ENCODE measurements around the gene PID1.

The PID1 gene

GRCh38 chr2:229257985-229258384 lies 13.1 kb downstream of the PID1 start:
- DNase-seq = no peak

- no peak for DNase-seq
Observed at GRCh38 chr2:229256376-229256775, 14.7 kb downstream of the PID1 start.

- no peak for DNase-seq
Observed at GRCh38 chr2:229254206-229254605, 16.9 kb downstream of the PID1 start.

- no peak for DNase-seq
Observed at GRCh38 chr2:229252996-229253395, 18.1 kb downstream of the PID1 start.

GRCh38 chr2:229252280-229252679 lies 18.8 kb downstream of the PID1 start:
- no peak for DNase-seq

- DNase-seq = no peak
Observed at GRCh38 chr2:229249536-229249935, 21.6 kb downstream of the PID1 start.

GRCh38 chr2:229246334-229246733 lies 24.8 kb downstream of the PID1 start:
- no peak for DNase-seq

GRCh38 chr2:229244975-229245374 lies 26.1 kb downstream of the PID1 start:
- no peak for DNase-seq

- DNase-seq = no peak
Observed at GRCh38 chr2:229243890-229244560, 27.1 kb downstream of the PID1 start.

- DNase-seq = no peak
Observed at GRCh38 chr2:229240984-229241491, 30.0 kb downstream of the PID1 start.

- no peak for DNase-seq
Observed at GRCh38 chr2:229239021-229239420, 32.1 kb downstream of the PID1 start.

- no peak for DNase-seq
Observed at GRCh38 chr2:229237270-229237669, 33.8 kb downstream of the PID1 start.

- no peak for DNase-seq
Observed at GRCh38 chr2:229235131-229235914, 35.8 kb downstream of the PID1 start.

GRCh38 chr2:229231885-229232284 lies 39.2 kb downstream of the PID1 start:
- DNase-seq = no peak

GRCh38 chr2:229231328-229231868 lies 39.7 kb downstream of the PID1 start:
- DNase-seq = no peak

- no peak for DNase-seq
Observed at GRCh38 chr2:229230911-229231310, 40.2 kb downstream of the PID1 start.

- DNase-seq = no peak
Observed at GRCh38 chr2:229230256-229230655, 40.8 kb downstream of the PID1 start.

GRCh38 chr2:229226382-229226781 lies 44.7 kb downstream of the PID1 start:
- no peak for DNase-seq

- no peak for DNase-seq
Observed at GRCh38 chr2:229223107-229223506, 48.0 kb downstream of the PID1 start.

GRCh38 chr2:229221641-229222040 lies 49.4 kb downstream of the PID1 start:
- DNase-seq = no peak

GRCh38 chr2:229220254-229220653 lies 50.8 kb downstream of the PID1 start:
- no peak for DNase-seq

- DNase-seq = no peak
Observed at GRCh38 chr2:229218329-229218921, 52.7 kb downstream of the PID1 start.

- no peak for DNase-seq
Observed at GRCh38 chr2:229212241-229212640, 58.8 kb downstream of the PID1 start.

- no peak for DNase-seq
Observed at GRCh38 chr2:229210641-229211040, 60.4 kb downstream of the PID1 start.
